Measurements from ENCODE around the gene GALNT10.

DNA sequence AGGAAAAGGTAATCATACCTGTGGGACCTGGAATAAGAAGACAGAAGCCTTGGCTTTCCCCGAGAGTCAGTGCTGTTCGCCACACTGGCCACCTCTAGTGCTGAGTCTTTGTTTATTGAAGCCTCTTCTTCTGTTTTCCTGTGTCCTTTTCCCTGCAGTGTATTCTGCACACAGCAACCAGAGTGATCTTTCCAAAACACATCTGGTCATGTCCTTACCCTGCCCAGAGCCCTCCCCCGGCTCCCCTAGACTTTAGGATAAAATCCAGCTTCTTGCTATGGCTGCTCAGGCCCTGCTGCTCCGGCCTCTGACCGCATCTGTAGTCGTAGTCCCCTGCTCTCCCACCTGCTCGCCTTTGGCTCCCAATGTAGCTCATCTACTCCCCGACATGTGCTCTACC lies 28.3 kb downstream of the GALNT10 start:
- TF ChIP-seq, protein P1, sequence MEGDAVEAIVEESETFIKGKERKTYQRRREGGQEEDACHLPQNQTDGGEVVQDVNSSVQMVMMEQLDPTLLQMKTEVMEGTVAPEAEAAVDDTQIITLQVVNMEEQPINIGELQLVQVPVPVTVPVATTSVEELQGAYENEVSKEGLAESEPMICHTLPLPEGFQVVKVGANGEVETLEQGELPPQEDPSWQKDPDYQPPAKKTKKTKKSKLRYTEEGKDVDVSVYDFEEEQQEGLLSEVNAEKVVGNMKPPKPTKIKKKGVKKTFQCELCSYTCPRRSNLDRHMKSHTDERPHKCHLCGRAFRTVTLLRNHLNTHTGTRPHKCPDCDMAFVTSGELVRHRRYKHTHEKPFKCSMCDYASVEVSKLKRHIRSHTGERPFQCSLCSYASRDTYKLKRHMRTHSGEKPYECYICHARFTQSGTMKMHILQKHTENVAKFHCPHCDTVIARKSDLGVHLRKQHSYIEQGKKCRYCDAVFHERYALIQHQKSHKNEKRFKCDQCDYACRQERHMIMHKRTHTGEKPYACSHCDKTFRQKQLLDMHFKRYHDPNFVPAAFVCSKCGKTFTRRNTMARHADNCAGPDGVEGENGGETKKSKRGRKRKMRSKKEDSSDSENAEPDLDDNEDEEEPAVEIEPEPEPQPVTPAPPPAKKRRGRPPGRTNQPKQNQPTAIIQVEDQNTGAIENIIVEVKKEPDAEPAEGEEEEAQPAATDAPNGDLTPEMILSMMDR (IDR thresholded peaks at IDR 0.05) = no peak
- no peak for TF ChIP-seq EP300 (IDR thresholded peaks at IDR 0.05)

All from stomach (tissue), 4 donors.